Measurements from ENCODE around the gene MISP3. TPM values are rescaled to one million over a fixed set of nuclear protein-coding genes. Genes with fewer than 3 reads are reported as not detected.

The MISP3 gene
- polyA plus RNA-seq, 1 donor from 2014 or later = 8.2 TPM

DNA sequence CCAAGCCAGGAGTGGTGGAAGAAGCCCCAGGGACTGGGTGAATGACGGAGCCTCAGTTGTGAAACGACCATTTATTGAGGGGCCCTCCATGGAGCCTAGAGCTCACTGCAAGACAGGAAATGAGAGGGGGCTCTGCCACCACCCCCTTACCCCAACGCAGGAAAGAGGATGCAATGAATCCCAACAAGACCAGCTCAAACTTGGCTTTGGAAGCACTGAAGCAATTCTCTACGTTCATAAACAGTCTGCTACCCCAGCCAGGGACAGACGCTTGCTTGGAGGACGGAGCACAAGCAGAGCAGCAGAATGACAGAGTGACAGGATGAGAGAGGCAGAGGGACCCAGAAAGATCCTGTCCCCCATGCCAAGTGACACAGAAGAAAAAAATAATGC is 43.9 kb downstream of the MISP3 start:
- H3K4me3 ChIP-seq (ENCODE audit: low read length) = peak overlapping the region; percentile 81
- no peaks in the 10 kb centered on the region for H3F3A ChIP-seq (ENCODE audit: insufficient read depth, low read length, poor library complexity, severe bottlenecking)
- peak overlapping the region; percentile 72 for H3K9ac ChIP-seq (ENCODE audit: low read length)
- no peak overlapping the region for H2AFZ ChIP-seq (ENCODE audit: low read depth, low read length)
- peaks cover 29% of the 10 kb centered on the region for H3K79me2 ChIP-seq (replicated peaks; ENCODE audit: insufficient read depth, low read length)
- no peaks in the 10 kb centered on the region for H4K20me1 ChIP-seq (ENCODE audit: insufficient read depth)
- no peak for TF ChIP-seq EP300 (conservative IDR thresholded peaks at IDR 0.05; ENCODE audit: poor library complexity, severe bottlenecking)
- TF ChIP-seq, protein P1, sequence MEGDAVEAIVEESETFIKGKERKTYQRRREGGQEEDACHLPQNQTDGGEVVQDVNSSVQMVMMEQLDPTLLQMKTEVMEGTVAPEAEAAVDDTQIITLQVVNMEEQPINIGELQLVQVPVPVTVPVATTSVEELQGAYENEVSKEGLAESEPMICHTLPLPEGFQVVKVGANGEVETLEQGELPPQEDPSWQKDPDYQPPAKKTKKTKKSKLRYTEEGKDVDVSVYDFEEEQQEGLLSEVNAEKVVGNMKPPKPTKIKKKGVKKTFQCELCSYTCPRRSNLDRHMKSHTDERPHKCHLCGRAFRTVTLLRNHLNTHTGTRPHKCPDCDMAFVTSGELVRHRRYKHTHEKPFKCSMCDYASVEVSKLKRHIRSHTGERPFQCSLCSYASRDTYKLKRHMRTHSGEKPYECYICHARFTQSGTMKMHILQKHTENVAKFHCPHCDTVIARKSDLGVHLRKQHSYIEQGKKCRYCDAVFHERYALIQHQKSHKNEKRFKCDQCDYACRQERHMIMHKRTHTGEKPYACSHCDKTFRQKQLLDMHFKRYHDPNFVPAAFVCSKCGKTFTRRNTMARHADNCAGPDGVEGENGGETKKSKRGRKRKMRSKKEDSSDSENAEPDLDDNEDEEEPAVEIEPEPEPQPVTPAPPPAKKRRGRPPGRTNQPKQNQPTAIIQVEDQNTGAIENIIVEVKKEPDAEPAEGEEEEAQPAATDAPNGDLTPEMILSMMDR (IDR thresholded peaks at IDR 0.05; ENCODE audit: poor library complexity, severe bottlenecking) = no peak
- TF ChIP-seq POLR2AphosphoS5 (IDR thresholded peaks at IDR 0.05) = no peak
- TF ChIP-seq TAF1 (IDR thresholded peaks at IDR 0.05; ENCODE audit: low read depth) = no peak
- no peak for TF ChIP-seq SMC3 (conservative IDR thresholded peaks at IDR 0.05; ENCODE audit: poor library complexity)
- TF ChIP-seq, protein P2, sequence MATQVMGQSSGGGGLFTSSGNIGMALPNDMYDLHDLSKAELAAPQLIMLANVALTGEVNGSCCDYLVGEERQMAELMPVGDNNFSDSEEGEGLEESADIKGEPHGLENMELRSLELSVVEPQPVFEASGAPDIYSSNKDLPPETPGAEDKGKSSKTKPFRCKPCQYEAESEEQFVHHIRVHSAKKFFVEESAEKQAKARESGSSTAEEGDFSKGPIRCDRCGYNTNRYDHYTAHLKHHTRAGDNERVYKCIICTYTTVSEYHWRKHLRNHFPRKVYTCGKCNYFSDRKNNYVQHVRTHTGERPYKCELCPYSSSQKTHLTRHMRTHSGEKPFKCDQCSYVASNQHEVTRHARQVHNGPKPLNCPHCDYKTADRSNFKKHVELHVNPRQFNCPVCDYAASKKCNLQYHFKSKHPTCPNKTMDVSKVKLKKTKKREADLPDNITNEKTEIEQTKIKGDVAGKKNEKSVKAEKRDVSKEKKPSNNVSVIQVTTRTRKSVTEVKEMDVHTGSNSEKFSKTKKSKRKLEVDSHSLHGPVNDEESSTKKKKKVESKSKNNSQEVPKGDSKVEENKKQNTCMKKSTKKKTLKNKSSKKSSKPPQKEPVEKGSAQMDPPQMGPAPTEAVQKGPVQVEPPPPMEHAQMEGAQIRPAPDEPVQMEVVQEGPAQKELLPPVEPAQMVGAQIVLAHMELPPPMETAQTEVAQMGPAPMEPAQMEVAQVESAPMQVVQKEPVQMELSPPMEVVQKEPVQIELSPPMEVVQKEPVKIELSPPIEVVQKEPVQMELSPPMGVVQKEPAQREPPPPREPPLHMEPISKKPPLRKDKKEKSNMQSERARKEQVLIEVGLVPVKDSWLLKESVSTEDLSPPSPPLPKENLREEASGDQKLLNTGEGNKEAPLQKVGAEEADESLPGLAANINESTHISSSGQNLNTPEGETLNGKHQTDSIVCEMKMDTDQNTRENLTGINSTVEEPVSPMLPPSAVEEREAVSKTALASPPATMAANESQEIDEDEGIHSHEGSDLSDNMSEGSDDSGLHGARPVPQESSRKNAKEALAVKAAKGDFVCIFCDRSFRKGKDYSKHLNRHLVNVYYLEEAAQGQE (IDR thresholded peaks at IDR 0.05; ENCODE audit: borderline replicate concordance) = no peak
- no peak for TF ChIP-seq MXI1 (conservative IDR thresholded peaks at IDR 0.05; ENCODE audit: poor library complexity, severe bottlenecking)
- no peak for TF ChIP-seq EZH2 (IDR thresholded peaks at IDR 0.05; ENCODE audit: borderline replicate concordance, insufficient read depth, low read length, poor library complexity, severe bottlenecking)
- no peak for TF ChIP-seq RAD21 (conservative IDR thresholded peaks at IDR 0.05)
- H3K27me3 ChIP-seq (ENCODE audit: insufficient read depth, low read depth, low read length) = no peaks in the 10 kb centered on the region
- H3K4me2 ChIP-seq (ENCODE audit: low read length) = peak overlapping the region; percentile 91
- peak overlapping the region; percentile 53 for H3K27ac ChIP-seq (ENCODE audit: low read length)
- no peaks in the 10 kb centered on the region for H3K9me3 ChIP-seq (ENCODE audit: low read length)
- no peaks in the 10 kb centered on the region for H3K9me2 ChIP-seq (ENCODE audit: insufficient read depth, low read length)
- no peaks in the 10 kb centered on the region for H3K36me3 ChIP-seq (ENCODE audit: insufficient read depth, low read length)

DNA sequence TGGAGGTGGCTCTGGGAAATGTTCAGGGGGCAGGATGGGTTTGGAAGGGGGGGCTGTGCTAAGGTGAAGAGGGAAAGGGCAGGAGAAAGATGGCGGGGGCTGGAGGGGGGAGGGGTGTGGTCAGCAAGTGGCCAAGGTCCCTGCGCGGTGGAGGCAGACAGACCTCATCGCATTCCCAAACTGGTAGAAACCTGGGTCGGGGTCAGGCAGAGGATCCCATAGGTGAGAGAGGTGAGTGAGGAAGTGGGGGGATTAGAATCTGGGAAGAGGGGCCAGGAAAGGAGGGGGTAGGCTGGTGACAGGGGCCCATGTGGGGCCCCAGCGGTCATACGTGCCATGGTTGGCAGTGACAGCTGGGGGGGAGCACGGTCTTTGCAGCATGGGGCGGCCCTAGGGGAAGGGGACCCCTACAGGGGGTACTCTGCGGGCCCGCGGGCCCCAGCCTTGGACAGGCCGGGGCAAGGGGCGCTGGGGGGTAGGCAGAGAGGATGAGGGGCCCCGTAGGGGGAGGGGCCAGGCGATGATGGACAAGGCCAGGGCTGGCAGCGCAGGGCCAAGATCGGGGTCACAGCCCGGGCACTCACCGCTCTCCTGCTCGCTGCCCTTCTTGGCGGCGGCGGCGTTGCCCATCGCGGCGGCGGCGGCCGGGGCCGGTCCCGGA is 44.5 kb downstream of the MISP3 start:
- no peaks in the 10 kb centered on the region for H3F3A ChIP-seq (ENCODE audit: insufficient read depth, low read length, poor library complexity, severe bottlenecking)
- H3K36me3 ChIP-seq (ENCODE audit: insufficient read depth, low read length) = no peaks in the 10 kb centered on the region
- H3K4me3 ChIP-seq (ENCODE audit: low read length) = peak overlapping the region; percentile 81
- H3K27ac ChIP-seq (ENCODE audit: low read length) = peak overlapping the region; percentile 53
- peak overlapping the region; percentile 91 for H3K4me2 ChIP-seq (ENCODE audit: low read length)
- peaks cover 29% of the 10 kb centered on the region for H3K79me2 ChIP-seq (replicated peaks; ENCODE audit: insufficient read depth, low read length)
- TF ChIP-seq EZH2 (IDR thresholded peaks at IDR 0.05; ENCODE audit: borderline replicate concordance, insufficient read depth, low read length, poor library complexity, severe bottlenecking) = no peak
- TF ChIP-seq, protein P2 (IDR thresholded peaks at IDR 0.05; ENCODE audit: borderline replicate concordance) = no peak
- no peak for TF ChIP-seq SMC3 (conservative IDR thresholded peaks at IDR 0.05; ENCODE audit: poor library complexity)
- TF ChIP-seq EP300 (conservative IDR thresholded peaks at IDR 0.05; ENCODE audit: poor library complexity, severe bottlenecking) = no peak
- no peak for TF ChIP-seq RAD21 (conservative IDR thresholded peaks at IDR 0.05)
- TF ChIP-seq POLR2AphosphoS5 (IDR thresholded peaks at IDR 0.05) = no peak
- TF ChIP-seq MXI1 (conservative IDR thresholded peaks at IDR 0.05; ENCODE audit: poor library complexity, severe bottlenecking) = no peak
- TF ChIP-seq TAF1 (IDR thresholded peaks at IDR 0.05; ENCODE audit: low read depth) = no peak
- no peaks in the 10 kb centered on the region for H3K9me3 ChIP-seq (ENCODE audit: low read length)
- H3K9ac ChIP-seq (ENCODE audit: low read length) = peak overlapping the region; percentile 72
- H4K20me1 ChIP-seq (ENCODE audit: insufficient read depth) = no peaks in the 10 kb centered on the region
- no peaks in the 10 kb centered on the region for H3K27me3 ChIP-seq (ENCODE audit: insufficient read depth, low read depth, low read length)
- no peaks in the 10 kb centered on the region for H3K9me2 ChIP-seq (ENCODE audit: insufficient read depth, low read length)
- no peak overlapping the region for H2AFZ ChIP-seq (ENCODE audit: low read depth, low read length)

Measured in neural cell (in vitro differentiated cells).